Neuronal stem cell (in vitro differentiated cells): ENCODE data around the gene TEKT3.

Source experiments
- DNase-seq: peaks from one replicate; pipeline ENCODE4 v3.0.0-alpha.2; 2013; ENCODE audit warnings: low spot score
- H2AFZ ChIP-seq: one replicate; pipeline ENCODE4 v1.6.1; 2013; ENCODE audit warnings: mild to moderate bottlenecking, low read length, inconsistent platforms
- H2AK5ac ChIP-seq: 2 replicates; pipeline ENCODE4 v1.6.1; 2013; ENCODE audit warnings: low read depth, mild to moderate bottlenecking, inconsistent platforms, low read length, moderate library complexity, mixed read lengths
- H2BK120ac ChIP-seq: 2 replicates; pipeline ENCODE4 v1.6.1; 2013; ENCODE audit warnings: low read depth, mild to moderate bottlenecking, inconsistent platforms, low read length, moderate library complexity, mixed read lengths
- H2BK12ac ChIP-seq: one replicate; pipeline ENCODE4 v1.6.1; 2013; ENCODE audit warnings: low read length, inconsistent platforms
- H2BK15ac ChIP-seq: 2 replicates; pipeline ENCODE4 v1.6.1; 2013; ENCODE audit warnings: mild to moderate bottlenecking, low read length, inconsistent platforms, mixed read lengths
- H2BK5ac ChIP-seq: one replicate; pipeline ENCODE4 v1.6.1; 2013; ENCODE audit warnings: inconsistent platforms, mild to moderate bottlenecking, low read length, moderate library complexity
- H3K14ac ChIP-seq: one replicate; pipeline ENCODE4 v1.6.1; 2013; ENCODE audit warnings: low read length, inconsistent platforms
- H3K18ac ChIP-seq: 2 replicates; pipeline ENCODE4 v1.6.1; 2013; ENCODE audit warnings: low read length, inconsistent platforms
- H3K23ac ChIP-seq: 2 replicates; pipeline ENCODE4 v1.6.1; 2013; ENCODE audit warnings: low read depth, mild to moderate bottlenecking, mixed read lengths, low read length, inconsistent platforms; ENCODE audit not compliant: poor library complexity
- H3K27ac ChIP-seq: replicated peaks from 3 replicates; pipeline ENCODE4 v1.5.1; 2013; ENCODE audit warnings: low read length, inconsistent platforms
- H3K27me3 ChIP-seq, 3 experiments: 2 replicates each; pipeline ENCODE4 v1.6.1; 2013; ENCODE audit warnings: low read length in 3 of 3, mild to moderate bottlenecking in 2 of 3, inconsistent platforms in 1 of 3, low read depth in 1 of 3, mixed read lengths in 1 of 3, moderate library complexity in 1 of 3; ENCODE audit not compliant: control insufficient read depth in 3 of 3, insufficient read depth in 3 of 3
- H3K36me3 ChIP-seq, 2 donors: replicated peaks in 1 of 2; 2 replicates each; pipeline ENCODE4 v1.6.1; 2013; ENCODE audit warnings: low read length in 2 of 2; ENCODE audit not compliant: control insufficient read depth in 2 of 2, insufficient read depth in 2 of 2
- H3K4ac ChIP-seq: 2 replicates; pipeline ENCODE4 v1.6.1; 2013; ENCODE audit warnings: inconsistent platforms, mild to moderate bottlenecking, low read length, moderate library complexity
- H3K4me1 ChIP-seq, 2 donors: 1 replicate in 1 of 2; 2 replicates in 1 of 2; pipeline ENCODE4 v1.6.1; 2013; ENCODE audit warnings: low read length in 2 of 2, low read depth in 1 of 2; ENCODE audit not compliant: control insufficient read depth in 2 of 2, insufficient read depth in 1 of 2
- H3K4me2 ChIP-seq: one replicate; pipeline ENCODE4 v1.6.1; 2013; ENCODE audit warnings: mild to moderate bottlenecking, low read length, inconsistent platforms; ENCODE audit not compliant: insufficient read depth, poor library complexity, severe bottlenecking
- H3K4me3 ChIP-seq, 2 donors: 2 replicates each; pipeline ENCODE4 v1.5.1; 2013; ENCODE audit warnings: low read length in 2 of 2, mild to moderate bottlenecking in 2 of 2, inconsistent platforms in 1 of 2, moderate library complexity in 1 of 2
- H3K79me1 ChIP-seq: one replicate; pipeline ENCODE4 v1.6.1; 2013; ENCODE audit warnings: low read depth, mild to moderate bottlenecking, inconsistent platforms, low read length, moderate library complexity
- H3K9ac ChIP-seq: one replicate; pipeline ENCODE4 v1.6.1; 2013; ENCODE audit warnings: mild to moderate bottlenecking, low read depth, low read length, inconsistent platforms; ENCODE audit not compliant: poor library complexity
- H3K9me3 ChIP-seq, 2 donors: replicated peaks in 1 of 2; 2 replicates each; pipeline versions ENCODE3 to v1.6.1; 2013; ENCODE audit warnings: low read length in 2 of 2, mild to moderate bottlenecking in 2 of 2, inconsistent platforms in 1 of 2, low read depth in 1 of 2, mixed read lengths in 1 of 2, moderate library complexity in 1 of 2; ENCODE audit not compliant: control insufficient read depth in 2 of 2, insufficient read depth in 1 of 2
- H4K8ac ChIP-seq: one replicate; pipeline ENCODE4 v1.6.1; 2013; ENCODE audit warnings: low read depth, mild to moderate bottlenecking, inconsistent platforms, low read length, moderate library complexity
- H4K91ac ChIP-seq: one replicate; pipeline ENCODE4 v1.6.1; 2013; ENCODE audit warnings: low read length, low read depth, mild to moderate bottlenecking, inconsistent platforms; ENCODE audit not compliant: poor library complexity
- WGBS, 2 donors: extraction: QIAGEN DNeasy Blood & Tissue Kit; methylation state at CpG; one replicate each; pipeline ENCODE4 v1.1.7; 2013; ENCODE audit warnings: missing lambda C conversion rate in 2 of 2, mixed read lengths in 1 of 2; ENCODE audit not compliant: insufficient read length in 2 of 2, insufficient replicate concordance in 1 of 2; ENCODE audit errors: extremely low coverage in 2 of 2; 5-methylcytosine and 5-hydroxymethylcytosine counted together

The TEKT3 gene

DNA sequence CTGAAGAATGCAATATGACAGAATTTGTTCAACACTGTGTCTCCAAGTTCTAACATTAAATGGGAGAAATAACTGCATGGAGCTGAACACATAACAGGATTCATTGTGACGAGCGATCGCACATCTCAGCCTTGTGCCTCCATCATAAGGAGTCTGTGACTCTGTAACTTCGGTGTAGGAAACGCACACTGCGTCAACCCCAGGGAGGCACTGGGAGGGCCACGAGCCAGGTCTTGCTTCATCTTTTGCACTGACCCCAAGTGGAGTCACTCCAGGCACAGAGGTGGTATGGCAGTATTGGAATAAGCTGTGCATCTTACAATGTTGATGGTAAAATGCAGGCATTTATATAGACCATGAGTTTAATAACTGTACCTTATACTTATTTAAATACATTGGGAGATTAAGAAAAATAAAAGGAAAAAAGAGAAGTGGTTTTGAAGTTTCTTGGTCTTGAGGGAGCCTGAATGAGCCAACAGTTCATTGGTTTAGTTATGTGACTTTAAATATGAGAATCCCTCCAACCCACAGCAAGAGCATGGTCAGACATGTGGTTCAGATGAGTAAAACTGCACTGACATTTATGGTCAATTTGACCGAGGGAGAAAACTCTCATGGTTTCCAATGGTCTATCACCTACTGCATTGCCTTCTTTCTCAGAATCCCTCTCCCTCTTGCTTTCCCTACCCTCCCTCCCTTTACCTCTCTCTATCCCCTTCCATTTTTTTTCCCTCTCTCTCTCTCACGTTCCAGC is 70.6 kb downstream of the TEKT3 start:
- no peak overlapping the region for H2BK5ac ChIP-seq
- no peak overlapping the region for H3K23ac ChIP-seq
- no peaks in the 10 kb centered on the region for H3K36me3 ChIP-seq
- H2BK12ac ChIP-seq = no peak overlapping the region
- H3K4me3 ChIP-seq = no peak overlapping the region
- peaks cover 0 to 3% of the 10 kb centered on the region in 2 donors for H3K4me1 ChIP-seq
- H3K4ac ChIP-seq = no peak overlapping the region
- no peak overlapping the region for H3K9ac ChIP-seq
- no peak overlapping the region for H3K18ac ChIP-seq
- H2AFZ ChIP-seq = no peak overlapping the region
- no peak overlapping the region for H3K27ac ChIP-seq
- peaks cover 0 to 41% (median 0%) of the 10 kb centered on the region in 3 experiments for H3K27me3 ChIP-seq
- H3K9me3 ChIP-seq = no peaks in the 10 kb centered on the region
- H3K79me1 ChIP-seq = no peaks in the 10 kb centered on the region
- no peak overlapping the region for H2BK15ac ChIP-seq
- no peak overlapping the region for H3K14ac ChIP-seq
- no peak overlapping the region for H4K8ac ChIP-seq
- no peak overlapping the region for H4K91ac ChIP-seq
- no peak for DNase-seq
- no peak overlapping the region for H2AK5ac ChIP-seq
- WGBS, 2 donors = 100% methylated on average over 1 of the region's 9 CpGs; no CpG with 5 or more reads in 1 of the 2 donors
- no peak overlapping the region for H2BK120ac ChIP-seq
- no peak overlapping the region for H3K4me2 ChIP-seq

DNA sequence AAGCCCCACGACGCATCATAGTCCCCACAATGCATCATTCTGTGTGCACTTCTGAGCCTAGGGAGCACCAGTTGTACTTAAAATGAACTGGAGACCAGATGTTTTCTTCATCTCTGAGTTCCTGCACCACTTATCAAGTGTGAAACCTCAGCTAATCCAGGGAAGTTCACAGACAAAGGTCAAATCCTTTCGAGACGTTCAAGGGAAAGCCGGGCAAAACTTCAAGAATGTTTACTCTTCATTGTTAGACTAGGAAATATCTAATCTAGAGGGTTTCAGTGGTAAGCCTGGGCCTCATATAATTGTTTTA is 71.7 kb downstream of the TEKT3 start:
- no peaks in the 10 kb centered on the region for H3K79me1 ChIP-seq
- H2BK120ac ChIP-seq = no peak overlapping the region
- no peaks in the 10 kb centered on the region for H3K36me3 ChIP-seq
- H3K4me1 ChIP-seq = peaks cover 0 to 3% of the 10 kb centered on the region in 2 donors
- no peak overlapping the region for H2BK5ac ChIP-seq
- no peak overlapping the region for H3K27ac ChIP-seq
- H3K4me3 ChIP-seq = peak overlapping the region in 1 of 2 donors; percentile 33
- no peak overlapping the region for H4K91ac ChIP-seq
- no peak overlapping the region for H2BK12ac ChIP-seq
- H2AK5ac ChIP-seq = no peak overlapping the region
- no peak overlapping the region for H3K9ac ChIP-seq
- H4K8ac ChIP-seq = no peak overlapping the region
- H2BK15ac ChIP-seq = no peak overlapping the region
- no peaks in the 10 kb centered on the region for H3K9me3 ChIP-seq
- H3K4ac ChIP-seq = no peak overlapping the region
- H3K27me3 ChIP-seq = peaks cover 0 to 51% (median 0%) of the 10 kb centered on the region in 3 experiments
- H3K18ac ChIP-seq = no peak overlapping the region
- H3K4me2 ChIP-seq = no peak overlapping the region
- H3K14ac ChIP-seq = no peak overlapping the region
- no CpG with 5 or more reads among the region's 5 CpGs for WGBS, 2 donors
- no peak overlapping the region for H3K23ac ChIP-seq
- H2AFZ ChIP-seq = no peak overlapping the region
- no peak for DNase-seq

- Histone ChIP-seq H4K8ac (no peak overlapping the region), H2BK5ac (no peak overlapping the region), H2BK120ac (no peak overlapping the region), H2BK15ac (no peak overlapping the region), H2AFZ (no peak overlapping the region), H2AK5ac (no peak overlapping the region), H3K14ac (no peak overlapping the region), H4K91ac (no peak overlapping the region), H3K4me3 (peak overlapping the region in 1 of 2 donors; percentile 33), H3K36me3 (no peaks in the 10 kb centered on the region), H3K23ac (no peak overlapping the region), H3K9me3 (no peaks in the 10 kb centered on the region), H3K4me2 (no peak overlapping the region), H3K4ac (no peak overlapping the region), H3K27me3 (peaks cover 0 to 56% (median 2%) of the 10 kb centered on the region in 3 experiments), H3K4me1 (peaks cover 0 to 3% of the 10 kb centered on the region in 2 donors), H3K9ac (no peak overlapping the region), H3K27ac (no peak overlapping the region), H2BK12ac (no peak overlapping the region), H3K79me1 (no peaks in the 10 kb centered on the region), H3K18ac (no peak overlapping the region)
- WGBS, 2 donors = no CpG with 5 or more reads among the region's 7 CpGs
- no peak for DNase-seq
These were observed 72.2 kb downstream of the TEKT3 start for GRCh38 chr17:15269087-15269779.

DNA sequence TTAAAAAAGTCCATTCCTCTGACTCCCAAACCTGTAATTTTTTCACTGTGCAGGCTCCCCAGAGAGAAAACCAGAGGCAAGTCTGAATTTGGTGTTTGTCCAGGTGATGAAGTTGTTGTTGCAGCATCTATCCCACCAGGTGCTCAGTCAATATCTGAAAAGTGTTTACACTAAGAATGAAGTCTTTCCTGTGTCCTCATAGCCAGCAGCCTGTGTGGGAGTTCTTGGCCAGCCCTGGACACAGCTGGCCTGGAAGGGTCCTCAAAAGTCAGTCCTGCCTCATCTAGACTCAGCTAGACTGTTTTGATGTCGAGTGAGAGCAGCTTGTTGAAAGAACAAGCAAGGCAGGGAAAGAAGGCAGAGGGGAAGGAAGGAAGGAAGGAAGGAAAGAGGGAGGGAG is 72.9 kb downstream of the TEKT3 start:
- no peak overlapping the region for H4K8ac ChIP-seq
- peaks cover 0 to 64% (median 7%) of the 10 kb centered on the region in 3 experiments for H3K27me3 ChIP-seq
- no peak overlapping the region for H2BK15ac ChIP-seq
- H3K4ac ChIP-seq = no peak overlapping the region
- no peak overlapping the region for H3K4me2 ChIP-seq
- H3K79me1 ChIP-seq = no peaks in the 10 kb centered on the region
- H3K9ac ChIP-seq = no peak overlapping the region
- no peak overlapping the region for H3K23ac ChIP-seq
- no peak overlapping the region for H3K4me3 ChIP-seq
- no peak overlapping the region for H2BK12ac ChIP-seq
- H2BK5ac ChIP-seq = no peak overlapping the region
- DNase-seq = no peak
- H3K9me3 ChIP-seq = no peaks in the 10 kb centered on the region
- H2AK5ac ChIP-seq = no peak overlapping the region
- H2BK120ac ChIP-seq = no peak overlapping the region
- no peak overlapping the region for H3K14ac ChIP-seq
- H4K91ac ChIP-seq = no peak overlapping the region
- peaks cover 0 to 3% of the 10 kb centered on the region in 2 donors for H3K4me1 ChIP-seq
- H3K36me3 ChIP-seq = no peaks in the 10 kb centered on the region
- no peak overlapping the region for H3K18ac ChIP-seq
- no peak overlapping the region for H3K27ac ChIP-seq
- H2AFZ ChIP-seq = no peak overlapping the region
- no CpG with 5 or more reads among the region's 1 CpG for WGBS, 2 donors
